Activated CD8-positive, alpha-beta memory T cell treated with anti-CD3 and anti-CD28 coated beads, Interleukin-2, amount 50 U/mL, for 24 hours (primary cell): ENCODE data around the gene SPATA31C1.
"Not testable (repeated sequence)": the region's sequence is repeated elsewhere in the genome, so short reads cannot be mapped to it uniquely, and the experiment has no call there.

Experiments
- DNase-seq: peaks from one replicate; pipeline ENCODE4 v3.0.0-alpha.2; 2020; ENCODE audit errors: extremely low read depth

SPATA31C1 gene

GRCh38 chr9:87886933-87887505, 30.7 kb upstream of the SPATA31C1 start:
- no peak for DNase-seq

GRCh38 chr9:87887661-87888480, 29.9 kb upstream of the SPATA31C1 start:
- DNase-seq = no peak

GRCh38 chr9:87888501-87888900, 29.3 kb upstream of the SPATA31C1 start:
- DNase-seq = no peak

- DNase-seq = no peak
Observed at GRCh38 chr9:87889065-87889881, 28.5 kb upstream of the SPATA31C1 start.

GRCh38 chr9:87889882-87890252, 27.9 kb upstream of the SPATA31C1 start:
- no peak for DNase-seq

- no peak for DNase-seq
Observed at GRCh38 chr9:87890837-87891236, 26.9 kb upstream of the SPATA31C1 start.

- DNase-seq = no peak
Observed at GRCh38 chr9:87891754-87892153, 26.0 kb upstream of the SPATA31C1 start.

GRCh38 chr9:87892956-87893355, 24.8 kb upstream of the SPATA31C1 start:
- DNase-seq = no peak

GRCh38 chr9:87894998-87895625, 22.6 kb upstream of the SPATA31C1 start:
- no peak for DNase-seq

GRCh38 chr9:87896891-87897290, 20.9 kb upstream of the SPATA31C1 start:
- no peak for DNase-seq

GRCh38 chr9:87898151-87898550, 19.6 kb upstream of the SPATA31C1 start:
- no peak for DNase-seq

GRCh38 chr9:87902371-87902770, 15.4 kb upstream of the SPATA31C1 start:
- not testable (repeated sequence) for DNase-seq

- DNase-seq = no peak
Observed at GRCh38 chr9:87909310-87910041, 8.3 kb upstream of the SPATA31C1 start.

- no peak for DNase-seq
Observed at GRCh38 chr9:87910821-87911220, 6.9 kb upstream of the SPATA31C1 start.

- DNase-seq = not testable (repeated sequence)
Observed at GRCh38 chr9:87919013-87919412, 1.3 kb downstream of the SPATA31C1 start.

- not testable (repeated sequence) for DNase-seq
Observed at GRCh38 chr9:87921561-87921960, 3.8 kb downstream of the SPATA31C1 start.

GRCh38 chr9:87923012-87923411, 5.2 kb downstream of the SPATA31C1 start:
- DNase-seq = not testable (repeated sequence)

GRCh38 chr9:87924851-87925250, 7.1 kb downstream of the SPATA31C1 start:
- DNase-seq = not testable (repeated sequence)

GRCh38 chr9:87929152-87929551, 11.4 kb downstream of the SPATA31C1 start:
- not testable (repeated sequence) for DNase-seq

GRCh38 chr9:87934444-87934843, 16.7 kb downstream of the SPATA31C1 start:
- not testable (repeated sequence) for DNase-seq

GRCh38 chr9:87937352-87937751, 19.6 kb downstream of the SPATA31C1 start:
- DNase-seq = not testable (repeated sequence)
